HG03025 (cell line): Measurements from ENCODE around the gene NFIL3.

Experiments
- ATAC-seq: cut with Tn5 transposase; IDR thresholded peaks from one replicate; pipeline ENCODE4 v1.9.1; 2021; ENCODE audit warnings: mild to moderate bottlenecking, moderate library complexity; ENCODE audit not compliant: unreplicated experiment, low FRiP score

The NFIL3 gene

DNA sequence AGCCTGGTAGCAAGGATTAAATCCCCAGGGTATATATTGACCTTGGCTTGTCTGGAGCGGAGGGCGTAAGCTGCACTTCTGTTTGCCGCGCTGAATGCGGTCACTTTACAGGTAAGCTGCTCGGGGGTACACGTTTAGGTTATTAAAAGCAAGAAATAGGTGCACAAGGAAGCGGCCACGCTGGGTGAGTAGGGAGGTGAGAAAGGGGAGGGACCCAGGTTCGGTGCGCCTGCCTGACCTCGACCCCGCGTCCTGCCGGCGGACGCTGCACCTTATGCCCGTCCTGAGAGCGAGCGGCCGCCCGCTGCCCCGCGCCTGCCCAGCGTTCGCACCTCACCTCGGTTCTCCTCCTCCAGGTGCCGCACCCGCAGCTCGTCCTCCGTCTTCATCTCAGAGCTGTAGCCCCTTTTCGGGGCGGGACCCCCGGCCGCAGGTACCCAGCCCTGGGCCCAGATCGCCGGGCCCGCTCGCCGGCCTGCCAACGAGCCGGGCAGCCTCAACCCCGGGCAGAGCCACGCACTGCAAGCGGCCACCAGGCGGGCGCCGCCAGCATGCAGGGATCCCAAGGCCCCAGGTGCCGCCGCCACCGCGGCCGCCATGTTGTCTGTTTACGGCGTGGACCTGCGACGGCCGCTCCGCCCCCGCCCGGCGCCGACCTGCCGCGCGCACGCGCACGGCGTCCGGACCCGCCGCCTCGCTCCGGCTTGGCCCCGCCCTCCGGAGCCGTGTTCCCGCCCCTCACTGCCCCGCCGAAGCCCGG, 62.2 kb downstream of the NFIL3 start, which contains the start of gene AUH:
TSS of gene AUH (minus strand) at position 628 of the 760 bp plus-strand sequence. CDS start at position 599, 29 bp downstream.
- peak; percentile 76 for ATAC-seq

DNA sequence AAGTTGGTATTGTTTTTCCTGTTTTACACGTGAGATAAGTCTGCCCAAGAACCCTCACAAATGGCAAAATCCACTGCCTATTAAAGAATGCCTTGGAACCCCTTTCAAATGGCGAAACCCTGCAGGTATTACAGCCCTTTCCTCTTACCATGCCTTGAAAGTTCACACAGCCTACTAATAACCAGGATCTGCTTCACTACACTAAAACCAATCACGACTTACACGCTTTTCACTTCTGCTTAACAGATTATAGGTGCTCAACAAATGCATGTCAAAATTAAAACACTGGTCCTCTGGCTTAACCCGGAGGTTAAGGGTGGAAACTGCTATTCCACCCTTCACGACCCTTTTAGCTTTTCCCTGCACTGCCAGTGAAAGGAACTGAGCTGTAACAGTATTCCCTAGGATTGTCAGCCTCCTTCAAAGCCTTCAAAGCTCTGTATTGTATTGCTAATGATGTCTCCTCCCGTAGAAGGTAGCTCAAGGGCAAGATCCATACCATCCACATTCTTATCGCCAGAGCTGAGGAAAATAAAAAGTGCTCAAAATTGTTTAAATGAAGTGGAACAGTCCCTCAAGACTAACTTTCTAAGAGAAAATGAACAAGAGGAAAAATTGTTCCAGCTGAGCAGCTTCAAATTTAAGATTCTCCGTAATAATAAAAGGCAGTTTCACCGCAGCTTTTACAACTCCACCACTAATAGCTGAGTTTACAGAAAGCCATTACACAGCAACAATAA, 62.9 kb downstream of the NFIL3 start:
- ATAC-seq = no peak

DNA sequence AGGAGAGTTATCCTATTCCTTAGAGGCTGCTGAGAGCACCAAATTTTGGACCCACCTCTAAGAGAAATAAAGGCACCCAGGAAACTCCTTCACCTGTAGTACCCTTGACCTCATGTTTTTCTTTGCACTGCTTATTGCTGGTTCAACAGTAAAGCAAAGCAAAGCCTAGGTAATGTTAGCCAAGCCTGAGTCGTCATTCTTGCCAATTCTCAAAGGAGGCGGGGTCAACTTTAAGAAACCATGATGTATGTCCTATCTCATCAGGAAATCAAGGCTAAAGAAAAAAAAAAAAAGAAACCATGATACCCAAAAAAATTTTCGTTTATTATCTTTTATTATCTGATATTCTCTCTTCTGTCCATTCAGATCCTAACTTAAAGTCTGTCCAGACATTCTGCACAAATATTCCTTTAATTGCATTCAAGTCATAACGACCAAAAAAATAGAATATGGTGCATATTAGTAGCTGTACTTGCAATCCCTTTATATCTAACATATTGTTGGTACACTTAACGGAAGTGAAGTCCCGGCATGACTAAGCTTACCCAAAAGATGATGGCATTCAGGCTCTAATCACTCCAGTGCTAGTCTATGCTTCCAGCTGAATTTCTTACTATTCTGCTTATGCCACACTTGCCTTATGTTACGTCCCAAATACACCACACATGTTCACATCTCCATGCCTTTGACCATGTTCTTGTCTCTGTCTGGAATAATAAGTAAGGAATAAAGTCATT, 63.7 kb downstream of the NFIL3 start:
- ATAC-seq = no peak

DNA sequence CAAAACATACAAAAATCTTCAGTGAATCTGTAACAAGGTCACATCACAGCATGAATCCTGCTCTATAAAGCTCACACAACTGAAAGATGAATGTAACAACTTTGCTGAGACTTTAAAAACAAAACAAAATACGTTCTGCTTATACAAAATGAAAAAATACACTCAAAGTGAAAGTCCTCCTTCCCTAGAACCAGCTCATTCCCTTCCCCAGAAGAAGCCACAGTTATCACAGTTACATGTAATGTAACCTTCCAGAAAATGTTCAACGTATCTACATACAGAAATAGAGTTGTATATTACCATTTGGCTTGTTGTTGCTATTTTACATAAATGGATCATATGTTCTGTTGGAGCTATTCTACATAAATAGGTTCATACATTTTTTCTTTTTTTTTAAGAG, 64.5 kb downstream of the NFIL3 start:
- no peak for ATAC-seq
